Dermis microvascular lymphatic vessel endothelial cell (primary cell): ENCODE measurements around the gene ZNF135. TPM values are rescaled to one million over a fixed set of nuclear protein-coding genes. Genes with fewer than 3 reads are reported as not detected.
A peak's percentile ranks its signal among the peaks of the same experiment; 100 is the strongest.

Experiments used
- DNase-seq, 2 donors: peaks; one replicate each; pipeline versions ENCODE4 v3.0.0 to v3.0.0-alpha.2; 2010; ENCODE audit warnings: low read depth in 2 of 2
- total RNA-seq: library from RNA; depleted of rRNA; stranded (reverse); fragments of >200 nt; gene quantifications from 2 replicates; pipeline ENCODE4 v1.2.1, GENCODE V29; 2014

Gene ZNF135
- total RNA-seq, 1 donor from 2014 or later, result 0.64 TPM

DNA sequence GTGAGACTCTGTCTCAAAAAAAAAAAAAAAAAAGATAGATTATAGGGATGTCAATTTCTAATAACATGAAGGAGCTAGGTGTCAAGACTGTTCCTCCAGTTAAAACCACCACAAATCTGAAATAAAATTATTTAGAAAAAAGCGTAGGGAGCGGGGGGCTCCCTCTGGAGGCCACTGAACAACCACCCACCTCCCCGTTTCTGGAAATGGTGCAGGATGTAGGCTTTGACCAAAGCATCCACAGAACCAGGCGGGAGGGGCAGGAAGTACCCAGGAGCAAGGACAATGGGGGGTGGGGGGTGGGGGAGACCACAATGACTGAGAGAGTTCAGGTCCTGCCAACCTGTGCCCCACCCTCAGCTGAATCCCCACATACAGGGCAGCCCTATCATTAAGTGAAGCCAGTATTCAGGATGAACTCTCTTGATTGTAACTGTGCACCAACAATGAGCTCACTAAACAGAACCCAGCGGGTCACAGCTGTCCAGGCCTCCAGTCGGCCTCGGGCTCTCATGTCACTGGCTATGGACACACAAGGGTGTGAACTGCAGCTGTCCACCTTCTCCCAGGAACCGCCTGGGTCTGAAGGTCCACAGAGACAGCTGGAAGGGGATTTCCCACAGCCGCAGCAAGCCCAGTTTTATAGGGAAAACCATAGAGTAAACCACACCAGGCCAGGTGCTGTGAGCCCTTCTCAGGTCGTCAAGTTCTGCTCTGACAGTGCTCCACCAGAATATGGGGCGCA lies 32.3 kb downstream of the ZNF135 start:
- DNase-seq, result no peak

DNA sequence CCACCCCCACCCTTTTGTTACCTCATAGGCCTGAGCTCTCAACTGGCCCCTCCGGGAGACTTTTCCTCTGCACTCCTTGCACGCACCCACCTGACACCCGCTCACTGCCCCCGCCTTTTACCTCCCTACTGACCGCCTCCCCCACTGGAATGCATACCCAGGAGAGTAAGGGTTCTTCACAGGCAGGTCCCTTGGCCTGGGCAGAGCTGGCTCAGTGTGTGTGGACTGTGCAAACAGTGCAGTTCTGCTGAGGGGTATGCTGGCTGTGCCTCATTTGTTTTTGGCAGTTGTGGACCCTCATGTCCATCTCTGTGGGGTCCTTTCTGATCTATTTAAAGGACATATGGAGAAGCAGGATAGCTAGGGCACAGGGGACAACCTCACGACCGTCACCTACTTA lies 34.0 kb downstream of the ZNF135 start:
- DNase-seq, result no peak

DNA sequence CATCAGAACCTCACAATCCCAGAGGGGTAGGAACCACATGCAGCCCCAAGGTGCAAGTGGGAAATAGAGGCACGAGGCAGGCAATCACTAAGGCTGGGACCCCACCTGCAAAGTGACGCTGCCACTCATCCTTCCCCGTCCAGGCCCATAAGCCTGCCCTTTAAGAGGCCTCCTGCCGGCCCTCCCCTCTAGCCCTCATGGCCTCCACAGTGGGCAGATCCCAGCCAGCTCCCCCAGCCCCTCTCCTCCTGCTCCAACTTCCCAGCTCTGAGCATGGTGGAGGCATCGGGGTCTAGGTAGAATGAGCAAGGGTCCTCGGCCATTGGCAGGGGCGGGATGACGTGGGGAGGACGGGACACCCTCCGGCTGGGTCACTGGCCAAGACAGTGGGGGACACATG lies 36.2 kb downstream of the ZNF135 start:
- no peak for DNase-seq

DNA sequence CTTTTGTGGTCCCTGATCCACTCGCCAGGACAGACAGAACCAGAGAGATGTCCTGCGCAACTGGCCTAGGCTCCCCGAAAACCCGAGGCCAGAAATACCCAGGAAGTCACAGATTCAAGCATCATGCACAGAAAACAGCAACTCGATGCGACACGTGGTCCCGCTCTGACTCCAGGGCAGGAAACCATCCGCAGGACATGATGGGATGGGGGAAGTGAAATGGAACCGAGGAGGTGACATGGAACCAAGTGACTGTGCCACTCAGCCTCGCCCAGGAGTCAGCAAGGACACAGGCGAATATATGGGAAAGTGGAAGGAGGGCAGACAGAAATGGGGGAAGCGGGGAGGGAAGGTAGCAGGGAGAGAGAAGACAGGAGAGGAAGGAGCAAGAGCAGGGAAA lies 37.8 kb downstream of the ZNF135 start:
- DNase-seq, result no peak

DNA sequence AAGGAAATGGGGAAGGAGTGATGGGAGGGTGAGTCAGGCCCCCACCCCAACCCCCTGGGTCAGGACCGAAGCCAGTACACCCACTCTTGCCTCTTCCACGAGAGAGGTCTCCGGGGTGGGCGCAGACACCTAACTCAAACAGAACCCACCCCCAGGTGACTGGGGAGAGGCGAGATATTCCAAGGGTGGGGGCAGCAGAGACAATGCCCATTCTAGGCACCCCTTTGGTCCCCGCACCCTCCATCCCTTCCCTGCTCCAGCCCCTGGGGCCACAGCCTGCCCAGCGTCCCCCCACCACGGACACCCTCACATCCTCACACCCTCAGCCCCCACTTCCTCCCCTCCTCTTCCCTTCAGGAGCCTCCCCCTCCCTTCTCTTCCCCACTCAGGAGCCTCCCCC lies 38.3 kb downstream of the ZNF135 start:
- no peak for DNase-seq

DNA sequence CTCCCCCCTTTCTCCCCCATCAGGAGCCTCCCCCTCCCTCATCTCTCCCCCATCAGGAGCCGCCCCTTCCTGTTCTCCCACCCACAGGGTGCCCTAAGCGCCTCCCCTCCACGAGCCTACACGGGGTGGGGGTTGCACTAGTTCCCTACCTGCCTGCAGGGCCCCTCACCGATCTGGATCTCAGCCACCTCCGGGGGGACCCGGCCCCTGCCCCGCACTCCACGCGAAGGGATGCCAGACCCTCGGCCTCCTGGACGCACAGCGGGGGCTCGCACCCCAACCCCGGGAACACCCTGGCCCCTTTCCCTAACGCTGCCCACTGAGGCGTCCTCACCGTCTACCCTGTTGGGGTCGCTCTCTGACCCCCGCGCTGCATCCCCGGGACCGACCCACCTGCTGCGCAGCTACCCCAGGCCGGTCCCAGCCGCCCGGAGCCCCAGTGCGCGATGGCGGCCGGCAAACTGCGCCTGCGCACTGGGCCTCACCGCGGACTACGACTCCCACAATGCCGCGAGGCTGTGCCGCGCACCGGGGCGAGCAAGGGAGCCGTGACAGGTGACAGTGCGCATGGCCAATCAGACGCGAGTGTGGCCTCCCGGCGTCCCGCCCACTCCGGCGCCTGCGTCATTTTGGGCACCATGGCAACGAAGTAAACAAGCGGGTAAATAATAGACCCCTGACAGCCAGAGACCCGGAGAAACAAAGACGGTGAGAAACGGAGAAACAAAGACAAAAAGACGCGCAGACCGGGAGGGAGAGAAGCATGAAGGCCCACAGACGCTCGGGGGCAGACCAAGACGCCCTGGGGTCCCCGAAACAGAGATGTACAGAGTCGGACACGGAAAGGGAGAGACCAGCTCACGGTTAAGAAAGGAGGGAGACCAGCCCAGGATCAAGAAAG lies 38.9 kb downstream of the ZNF135 start, which contains the start of gene ZSCAN18:
TSS of gene ZSCAN18 (minus strand) at position 451 of the 901 bp plus-strand sequence. CDS start 7,964 bp downstream, outside the sequence.
- DNase-seq, result peak; percentile 85 to 92

DNA sequence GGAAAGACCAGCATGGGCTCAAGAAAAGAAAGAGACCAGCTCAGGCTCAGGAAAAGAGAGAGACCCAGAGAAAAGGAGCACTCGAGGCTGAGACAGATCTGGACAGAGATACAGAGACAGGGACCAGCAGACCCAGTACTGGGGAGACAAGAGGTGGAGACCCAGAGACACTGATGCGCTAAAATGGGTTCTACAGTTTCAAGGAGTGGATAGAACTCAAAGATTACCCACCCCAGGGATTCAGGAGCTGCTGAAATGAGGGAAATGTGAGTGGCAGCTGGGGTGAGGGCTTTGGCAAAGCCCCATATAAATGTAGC lies 39.6 kb downstream of the ZNF135 start:
- no peak for DNase-seq

DNA sequence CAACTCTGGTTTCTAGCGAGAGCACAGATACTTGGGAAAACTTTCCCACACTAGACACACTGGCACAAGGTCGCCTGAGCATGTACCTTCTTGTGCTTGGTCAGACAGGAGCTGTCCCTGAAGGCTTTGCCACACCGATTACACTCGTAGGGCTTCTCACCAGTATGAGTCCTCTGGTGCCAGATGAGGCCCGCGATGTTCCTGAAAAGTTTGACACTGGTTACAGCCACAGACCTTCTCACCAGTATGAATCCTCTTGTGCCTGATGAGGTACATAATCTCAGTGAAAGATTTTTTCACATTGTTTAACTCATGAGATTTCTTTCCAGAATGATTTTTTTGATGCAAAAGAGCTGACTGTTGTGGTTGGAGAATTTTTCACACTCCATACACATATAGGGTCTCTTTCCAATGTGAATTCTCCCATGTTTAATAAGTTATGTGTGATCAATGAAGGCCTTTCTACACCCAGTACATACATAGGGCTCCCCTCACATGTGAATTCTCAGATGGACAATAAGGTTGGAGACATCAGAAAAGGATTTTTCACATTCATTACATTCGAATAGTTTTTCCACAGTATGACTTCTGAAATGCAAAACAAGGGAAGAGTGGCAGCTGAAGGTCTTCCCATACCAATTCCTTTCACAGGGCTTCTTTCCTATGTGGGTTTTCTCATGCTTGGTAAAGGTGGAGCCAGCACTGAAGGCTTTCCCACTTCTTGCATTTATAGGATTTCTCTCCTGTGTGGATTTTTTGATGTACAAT lies 48.9 kb downstream of the ZNF135 start:
- DNase-seq, result no peak

DNA sequence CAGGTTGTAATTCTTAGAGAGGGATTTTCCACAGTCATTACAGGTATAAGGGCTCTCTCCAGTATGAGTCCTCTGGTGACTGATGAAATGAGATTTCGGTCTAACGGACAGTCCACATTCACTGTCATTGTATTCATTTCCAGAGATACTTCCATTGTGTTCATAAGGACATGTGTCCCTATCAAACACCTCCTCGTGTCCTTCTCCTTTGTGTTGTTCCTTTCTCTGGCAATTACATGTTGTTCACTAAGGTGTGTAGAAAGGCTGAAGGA lies 49.4 kb downstream of the ZNF135 start:
- no peak for DNase-seq

DNA sequence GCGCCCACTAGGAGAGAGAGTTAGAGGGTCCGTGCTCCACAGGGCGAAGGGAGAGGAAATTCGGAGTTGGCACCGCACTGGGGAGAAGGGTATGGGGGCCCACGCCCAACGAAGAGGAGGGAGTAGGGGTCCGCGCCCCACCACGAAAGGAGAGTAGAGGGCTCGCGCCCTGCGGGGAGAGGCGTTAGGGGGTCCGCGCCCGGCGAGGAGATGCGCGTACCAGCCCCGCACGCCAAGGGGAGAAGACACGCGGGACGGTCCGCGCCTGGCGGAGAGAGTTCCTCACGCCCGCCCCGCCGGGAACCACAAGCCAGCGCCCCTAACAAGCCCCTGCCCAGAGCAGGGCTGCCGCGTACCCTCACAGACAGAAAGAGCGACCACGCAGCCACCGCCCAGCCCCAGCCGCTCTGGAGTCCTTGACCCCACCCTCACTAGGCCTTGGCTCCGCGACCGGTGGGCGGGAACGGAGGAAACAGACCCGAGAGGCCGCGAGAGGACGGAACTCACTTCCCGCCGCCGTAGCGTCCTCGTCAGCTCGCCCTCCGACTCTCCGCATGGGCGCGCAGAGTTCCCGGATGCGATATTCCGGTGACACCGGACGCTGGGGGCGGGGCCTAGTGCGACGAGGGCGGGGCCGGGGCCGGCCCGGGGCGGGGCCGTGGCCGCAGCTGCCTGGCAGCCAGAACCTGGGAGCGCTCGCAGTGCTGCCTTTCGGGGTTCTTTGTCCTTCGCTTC lies 58.9 kb downstream of the ZNF135 start:
- no peak for DNase-seq

DNA sequence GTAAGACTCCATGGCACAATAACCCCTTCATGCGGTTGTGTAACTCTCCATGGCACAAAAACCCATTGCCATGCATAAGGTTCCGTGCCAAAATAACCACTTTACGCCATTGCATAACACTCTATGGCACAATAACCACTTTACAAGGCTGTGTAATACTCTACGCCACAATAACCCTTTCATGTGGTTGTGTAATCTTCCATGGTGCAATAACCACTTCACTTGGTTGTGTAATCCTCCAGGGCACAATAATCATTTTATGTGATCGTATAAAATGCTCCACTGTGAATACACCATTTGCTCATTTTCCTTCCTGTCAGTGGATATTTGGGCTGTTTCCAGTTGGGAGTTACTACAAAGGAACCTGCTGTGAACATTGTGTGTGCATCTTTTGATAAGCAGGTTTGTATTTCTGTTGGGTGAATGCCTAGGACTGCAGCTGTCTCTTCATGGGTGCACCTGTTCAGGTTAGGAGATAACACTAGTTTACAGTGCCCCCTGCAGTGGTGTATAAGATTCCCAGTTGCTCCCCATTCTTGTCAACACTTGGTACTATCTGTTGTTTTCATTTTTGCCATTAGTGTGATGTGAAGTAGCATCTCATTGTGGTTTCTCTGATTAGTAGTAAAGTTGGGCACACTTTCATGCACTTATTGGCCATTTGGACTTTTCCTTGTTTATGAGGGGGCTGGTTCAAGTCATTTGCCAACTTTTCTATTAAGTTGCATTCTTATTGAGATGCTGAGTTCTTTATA lies 60.1 kb downstream of the ZNF135 start:
- DNase-seq, result no peak

Other genes starting within 250 kb of the ZNF135 start
- 7.2 and 7.5 TPM in 2 replicates for gene ZNF552, start 244.4 kb upstream of the ZNF135 start, total RNA-seq
- gene ZNF587B, start 229.0 kb upstream of the ZNF135 start, total RNA-seq, result 13.5 and 14.5 TPM in 2 replicates
- gene ZNF587, start 209.4 kb upstream of the ZNF135 start, total RNA-seq, result 15.4 and 15.7 TPM in 2 replicates
- 2.3 and 4.0 TPM in 2 replicates for gene ZNF814, start 170.2 kb upstream of the ZNF135 start, total RNA-seq
- 9.4 and 9.6 TPM in 2 replicates for gene ZNF417, start 142.7 kb upstream of the ZNF135 start, total RNA-seq
- gene ZNF418, start 123.9 kb upstream of the ZNF135 start, total RNA-seq, result 1.4 and 2.3 TPM in 2 replicates
- 3.3 and 5.2 TPM in 2 replicates for gene ZNF256, start 111.6 kb upstream of the ZNF135 start, total RNA-seq
- gene C19orf18, start 84.7 kb upstream of the ZNF135 start, total RNA-seq, result 0.13 TPM in 2 replicates
- 4.1 and 9.4 TPM in 2 replicates for gene ZNF606, start 56.5 kb upstream of the ZNF135 start, total RNA-seq
- gene ZSCAN1, start 25.3 kb upstream of the ZNF135 start, total RNA-seq, result not detected in 2 replicates
- 10.5 and 25.8 TPM in 2 replicates for gene ZSCAN18, start 38.9 kb downstream of the ZNF135 start, total RNA-seq
- gene ZNF329, start 91.5 kb downstream of the ZNF135 start, total RNA-seq, result 7.3 and 10.1 TPM in 2 replicates
- 9.6 and 13.5 TPM in 2 replicates for gene ZNF274, start 123.8 kb downstream of the ZNF135 start, total RNA-seq
- 39.0 and 47.8 TPM in 2 replicates for gene ZNF544, start 169.6 kb downstream of the ZNF135 start, total RNA-seq
- 3.0 and 4.8 TPM in 2 replicates for gene ZNF8, start 219.7 kb downstream of the ZNF135 start, total RNA-seq
- gene ERVK3-1, start 246.1 kb downstream of the ZNF135 start, total RNA-seq, result 11.4 and 18.7 TPM in 2 replicates